Liver (tissue), 3 donors: ENCODE measurements around the gene NFE2L2.

ENCODE experiments used
- EGR1 ChIP-seq, 2 donors: IDR thresholded peaks; 2 replicates each; pipeline ENCODE4 v1.6.1; 2016 to 2018; ENCODE audit warnings: antibody characterized with exemption in 2 of 2, low read depth in 2 of 2
- JUND ChIP-seq, 2 donors: IDR thresholded peaks; 2 replicates each; pipeline ENCODE4 v1.6.1; 2016; ENCODE audit warnings: antibody characterized with exemption in 2 of 2
- RAD21 ChIP-seq, 2 donors: IDR thresholded peaks; 2 replicates each; pipeline ENCODE4 v1.6.1; 2016; ENCODE audit warnings: antibody characterized with exemption in 2 of 2, mild to moderate bottlenecking in 2 of 2
- RXRA ChIP-seq, 2 donors: IDR thresholded peaks; 2 replicates each; pipeline ENCODE4 v1.6.1; 2017 to 2018; ENCODE audit warnings: antibody characterized with exemption in 2 of 2, mild to moderate bottlenecking in 1 of 2
- SP1 ChIP-seq: IDR thresholded peaks from 2 replicates; pipeline ENCODE4 v1.6.1; 2018; ENCODE audit warnings: antibody characterized with exemption, mild to moderate bottlenecking
- TAF1 ChIP-seq: conservative IDR thresholded peaks from 2 replicates; pipeline ENCODE4 v1.6.1; 2016; ENCODE audit warnings: antibody characterized with exemption, mild to moderate bottlenecking
- YY1 ChIP-seq: IDR thresholded peaks from 2 replicates; pipeline ENCODE4 v1.6.1; 2016; ENCODE audit warnings: antibody characterized with exemption, mild to moderate bottlenecking
- TF ChIP-seq, protein P1 (sequence below): fragments of 150-350 bp; IDR thresholded peaks from 2 replicates; pipeline ENCODE4 v1.5.1; 2017; ENCODE audit warnings: improper control_type of control experiment, low read depth, low read length; ENCODE audit not compliant: missing input control
- TF ChIP-seq, protein P2 (sequence below): IDR thresholded peaks from 2 replicates; pipeline ENCODE4 v1.6.1; 2016; ENCODE audit warnings: antibody characterized with exemption
- TF ChIP-seq, protein P3 (sequence below): IDR thresholded peaks from 2 replicates; pipeline ENCODE4 v1.6.1; 2016; ENCODE audit warnings: antibody characterized with exemption, mild to moderate bottlenecking
- TF ChIP-seq, protein P4 (sequence below): IDR thresholded peaks from 2 replicates; pipeline ENCODE4 v1.6.1; 2016; ENCODE audit warnings: antibody characterized with exemption
- donor health status: healthy.
- donor health status: healthy.

DNA sequence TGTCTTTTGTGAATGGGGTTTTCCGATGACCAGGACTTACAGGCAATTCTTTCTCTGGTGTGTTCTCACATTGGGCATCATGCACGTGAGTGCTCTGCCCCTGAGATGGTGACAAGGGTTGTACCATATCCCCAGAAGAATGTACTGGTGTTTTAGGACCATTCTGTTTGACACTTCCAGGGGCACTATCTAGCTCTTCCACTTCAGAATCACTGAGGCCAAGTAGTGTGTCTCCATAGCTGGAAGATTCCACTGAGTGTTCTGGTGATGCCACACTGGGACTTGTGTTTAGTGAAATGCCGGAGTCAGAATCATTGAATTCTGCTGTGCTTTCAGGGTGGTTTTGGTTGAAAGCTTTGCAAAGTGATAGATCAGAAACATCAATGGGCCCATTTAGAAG lies 33.3 kb downstream of the NFE2L2 start:
- TF ChIP-seq, protein P1, sequence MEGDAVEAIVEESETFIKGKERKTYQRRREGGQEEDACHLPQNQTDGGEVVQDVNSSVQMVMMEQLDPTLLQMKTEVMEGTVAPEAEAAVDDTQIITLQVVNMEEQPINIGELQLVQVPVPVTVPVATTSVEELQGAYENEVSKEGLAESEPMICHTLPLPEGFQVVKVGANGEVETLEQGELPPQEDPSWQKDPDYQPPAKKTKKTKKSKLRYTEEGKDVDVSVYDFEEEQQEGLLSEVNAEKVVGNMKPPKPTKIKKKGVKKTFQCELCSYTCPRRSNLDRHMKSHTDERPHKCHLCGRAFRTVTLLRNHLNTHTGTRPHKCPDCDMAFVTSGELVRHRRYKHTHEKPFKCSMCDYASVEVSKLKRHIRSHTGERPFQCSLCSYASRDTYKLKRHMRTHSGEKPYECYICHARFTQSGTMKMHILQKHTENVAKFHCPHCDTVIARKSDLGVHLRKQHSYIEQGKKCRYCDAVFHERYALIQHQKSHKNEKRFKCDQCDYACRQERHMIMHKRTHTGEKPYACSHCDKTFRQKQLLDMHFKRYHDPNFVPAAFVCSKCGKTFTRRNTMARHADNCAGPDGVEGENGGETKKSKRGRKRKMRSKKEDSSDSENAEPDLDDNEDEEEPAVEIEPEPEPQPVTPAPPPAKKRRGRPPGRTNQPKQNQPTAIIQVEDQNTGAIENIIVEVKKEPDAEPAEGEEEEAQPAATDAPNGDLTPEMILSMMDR: no peak
- TF ChIP-seq RAD21 (IDR thresholded peaks at IDR 0.05) (no peak), EGR1 (IDR thresholded peaks at IDR 0.05; ENCODE audit: low read depth in 2 of 2) (no peak), YY1 (no peak), RXRA (IDR thresholded peaks at IDR 0.05) (no peak), SP1 (no peak), JUND (IDR thresholded peaks at IDR 0.05) (no peak), TAF1 (no peak)
- TF ChIP-seq, protein P2, sequence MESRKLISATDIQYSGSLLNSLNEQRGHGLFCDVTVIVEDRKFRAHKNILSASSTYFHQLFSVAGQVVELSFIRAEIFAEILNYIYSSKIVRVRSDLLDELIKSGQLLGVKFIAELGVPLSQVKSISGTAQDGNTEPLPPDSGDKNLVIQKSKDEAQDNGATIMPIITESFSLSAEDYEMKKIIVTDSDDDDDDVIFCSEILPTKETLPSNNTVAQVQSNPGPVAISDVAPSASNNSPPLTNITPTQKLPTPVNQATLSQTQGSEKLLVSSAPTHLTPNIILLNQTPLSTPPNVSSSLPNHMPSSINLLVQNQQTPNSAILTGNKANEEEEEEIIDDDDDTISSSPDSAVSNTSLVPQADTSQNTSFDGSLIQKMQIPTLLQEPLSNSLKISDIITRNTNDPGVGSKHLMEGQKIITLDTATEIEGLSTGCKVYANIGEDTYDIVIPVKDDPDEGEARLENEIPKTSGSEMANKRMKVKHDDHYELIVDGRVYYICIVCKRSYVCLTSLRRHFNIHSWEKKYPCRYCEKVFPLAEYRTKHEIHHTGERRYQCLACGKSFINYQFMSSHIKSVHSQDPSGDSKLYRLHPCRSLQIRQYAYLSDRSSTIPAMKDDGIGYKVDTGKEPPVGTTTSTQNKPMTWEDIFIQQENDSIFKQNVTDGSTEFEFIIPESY: no peak
- TF ChIP-seq, protein P3, sequence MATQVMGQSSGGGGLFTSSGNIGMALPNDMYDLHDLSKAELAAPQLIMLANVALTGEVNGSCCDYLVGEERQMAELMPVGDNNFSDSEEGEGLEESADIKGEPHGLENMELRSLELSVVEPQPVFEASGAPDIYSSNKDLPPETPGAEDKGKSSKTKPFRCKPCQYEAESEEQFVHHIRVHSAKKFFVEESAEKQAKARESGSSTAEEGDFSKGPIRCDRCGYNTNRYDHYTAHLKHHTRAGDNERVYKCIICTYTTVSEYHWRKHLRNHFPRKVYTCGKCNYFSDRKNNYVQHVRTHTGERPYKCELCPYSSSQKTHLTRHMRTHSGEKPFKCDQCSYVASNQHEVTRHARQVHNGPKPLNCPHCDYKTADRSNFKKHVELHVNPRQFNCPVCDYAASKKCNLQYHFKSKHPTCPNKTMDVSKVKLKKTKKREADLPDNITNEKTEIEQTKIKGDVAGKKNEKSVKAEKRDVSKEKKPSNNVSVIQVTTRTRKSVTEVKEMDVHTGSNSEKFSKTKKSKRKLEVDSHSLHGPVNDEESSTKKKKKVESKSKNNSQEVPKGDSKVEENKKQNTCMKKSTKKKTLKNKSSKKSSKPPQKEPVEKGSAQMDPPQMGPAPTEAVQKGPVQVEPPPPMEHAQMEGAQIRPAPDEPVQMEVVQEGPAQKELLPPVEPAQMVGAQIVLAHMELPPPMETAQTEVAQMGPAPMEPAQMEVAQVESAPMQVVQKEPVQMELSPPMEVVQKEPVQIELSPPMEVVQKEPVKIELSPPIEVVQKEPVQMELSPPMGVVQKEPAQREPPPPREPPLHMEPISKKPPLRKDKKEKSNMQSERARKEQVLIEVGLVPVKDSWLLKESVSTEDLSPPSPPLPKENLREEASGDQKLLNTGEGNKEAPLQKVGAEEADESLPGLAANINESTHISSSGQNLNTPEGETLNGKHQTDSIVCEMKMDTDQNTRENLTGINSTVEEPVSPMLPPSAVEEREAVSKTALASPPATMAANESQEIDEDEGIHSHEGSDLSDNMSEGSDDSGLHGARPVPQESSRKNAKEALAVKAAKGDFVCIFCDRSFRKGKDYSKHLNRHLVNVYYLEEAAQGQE: no peak
- TF ChIP-seq, protein P4, sequence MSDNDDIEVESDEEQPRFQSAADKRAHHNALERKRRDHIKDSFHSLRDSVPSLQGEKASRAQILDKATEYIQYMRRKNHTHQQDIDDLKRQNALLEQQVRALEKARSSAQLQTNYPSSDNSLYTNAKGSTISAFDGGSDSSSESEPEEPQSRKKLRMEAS: no peak
